NCI-H1417 treated with DMSO at 0.1 percent for 48 hours (cell line): Measurements from ENCODE around the gene HOXA7.

ENCODE experiments used
- DNase-seq: peaks from one replicate; lab custom pipeline; 2025; lab: John Stamatoyannopoulos, UW

Gene HOXA7

GRCh38 chr7:27156508-27156898, at the start of gene HOXA7:
TSS of gene HOXA7 (minus strand) at chr7:27156675. CDS start at chr7:27156545, 130 bp downstream.
- DNase-seq, result no peak

GRCh38 chr7:27205325-27206280, 49.1 kb upstream of the HOXA7 start:
- no peak for DNase-seq

GRCh38 chr7:27204851-27205322, 48.4 kb upstream of the HOXA7 start:
- no peak for DNase-seq

- no peak for DNase-seq
Measured at GRCh38 chr7:27203964-27204594, 47.6 kb upstream of the HOXA7 start.

GRCh38 chr7:27203365-27203953, 47.0 kb upstream of the HOXA7 start:
- DNase-seq, result no peak

GRCh38 chr7:27202862-27203134, 46.3 kb upstream of the HOXA7 start:
- DNase-seq, result no peak

GRCh38 chr7:27202018-27202861, 45.8 kb upstream of the HOXA7 start:
- DNase-seq, result no peak

- DNase-seq, result no peak
Measured at GRCh38 chr7:27201580-27202017, 45.1 kb upstream of the HOXA7 start.

GRCh38 chr7:27200761-27201579, 44.5 kb upstream of the HOXA7 start:
- no peak for DNase-seq

- DNase-seq, result peak; percentile 18
Measured at GRCh38 chr7:27199849-27200760, 43.6 kb upstream of the HOXA7 start, which contains the start of gene HOXA13. TSS of gene HOXA13 (minus strand) at chr7:27200091. CDS start at chr7:27200077, 14 bp downstream.

GRCh38 chr7:27198871-27199801, 42.7 kb upstream of the HOXA7 start:
- no peak for DNase-seq

- DNase-seq, result no peak
Measured at GRCh38 chr7:27198138-27198841, 41.8 kb upstream of the HOXA7 start.

GRCh38 chr7:27197137-27198042, 40.9 kb upstream of the HOXA7 start:
- no peak for DNase-seq

- DNase-seq, result peak; percentile 40
Measured at GRCh38 chr7:27196287-27196767, 39.9 kb upstream of the HOXA7 start.

- DNase-seq, result no peak
Measured at GRCh38 chr7:27194686-27195379, 38.4 kb upstream of the HOXA7 start.

GRCh38 chr7:27194002-27194352, 37.5 kb upstream of the HOXA7 start:
- DNase-seq, result no peak
